ES-I3 (cell line): ENCODE data around the gene NFIA.

Experiments used
- H3K36me3 ChIP-seq: 2 replicates; pipeline ENCODE4 v1.6.1; 2013; ENCODE audit warnings: mild to moderate bottlenecking, low read length, control low read depth, moderate library complexity; ENCODE audit not compliant: insufficient read depth
- H3K4me1 ChIP-seq: 2 replicates; pipeline ENCODE4 v1.6.1; 2013; ENCODE audit warnings: mild to moderate bottlenecking, control low read depth, low read length; ENCODE audit not compliant: insufficient read depth
- H3K9ac ChIP-seq: 2 replicates; pipeline ENCODE4 v1.6.1; 2013; ENCODE audit warnings: low read depth, mild to moderate bottlenecking, low read length, moderate library complexity
- H3K9me3 ChIP-seq: 2 replicates; pipeline ENCODE4 v1.6.1; 2013; ENCODE audit warnings: mild to moderate bottlenecking, low read length, moderate library complexity; ENCODE audit not compliant: control insufficient read depth, insufficient read depth

NFIA gene

DNA sequence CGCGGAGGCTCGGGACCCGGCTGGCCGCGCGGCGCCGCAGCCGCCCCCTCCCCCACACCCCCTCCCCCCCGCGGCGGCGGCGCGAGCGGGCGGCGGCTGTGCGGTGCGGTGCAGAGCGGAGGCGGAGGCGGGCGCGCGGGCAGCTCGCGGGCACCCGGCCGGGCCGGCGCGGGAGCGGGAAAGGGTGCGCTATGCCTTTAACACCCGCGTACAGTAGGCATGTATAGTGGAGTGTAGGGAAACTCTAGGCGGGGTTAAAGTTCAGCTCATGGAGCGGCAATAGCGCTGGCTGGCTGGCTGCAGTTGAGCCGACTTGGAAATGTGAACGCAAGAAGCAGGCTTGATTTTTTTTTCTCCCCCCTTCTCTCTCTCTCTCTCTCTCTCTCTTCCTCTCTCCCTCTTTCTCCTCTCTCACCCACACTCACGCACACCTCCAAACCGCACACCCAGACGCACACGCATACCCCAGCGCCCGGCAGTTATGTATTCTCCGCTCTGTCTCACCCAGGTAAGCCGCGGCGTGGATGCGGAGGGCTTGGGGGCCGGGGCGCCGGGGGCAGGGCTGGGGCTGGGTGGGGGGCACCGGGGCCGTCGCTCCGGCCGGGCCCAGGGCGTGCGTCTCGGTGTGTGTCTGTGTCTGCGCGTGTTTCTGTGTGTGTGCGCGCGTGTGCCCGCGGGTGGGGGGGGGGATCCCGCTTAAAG is at the start of gene NFIA:
Gene NFIA, plus strand, starts transcription at position 251 of the 702 bp plus-strand sequence.
- H3K36me3 ChIP-seq: no peaks in the 10 kb centered on the region
- peak within 1 kb of the TSS; percentile 77; the same call in 1 of the 2 replicates for H3K9ac ChIP-seq
- no peaks in the 10 kb centered on the region for H3K9me3 ChIP-seq
- H3K4me1 ChIP-seq: peaks cover 13% of the 10 kb centered on the region

DNA sequence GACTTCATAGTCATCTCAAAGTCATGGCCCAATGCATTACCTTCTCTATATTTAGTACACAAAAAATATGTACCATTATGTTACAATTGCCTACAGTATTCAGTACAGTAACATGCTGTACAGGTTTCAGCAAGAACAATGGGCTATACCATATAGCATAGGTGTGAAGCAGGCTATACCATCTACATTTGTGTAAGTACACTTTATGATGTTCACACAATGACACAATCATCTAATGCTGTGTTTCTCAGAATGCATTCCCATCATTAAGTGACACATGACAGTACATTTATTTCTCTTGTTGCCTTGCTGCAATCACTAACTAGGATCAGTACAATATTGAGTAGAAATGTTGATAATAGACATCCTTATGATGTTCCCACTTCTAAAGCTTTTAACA is 46.5 kb upstream of the NFIA start:
- Histone ChIP-seq H3K36me3 (no peaks in the 10 kb centered on the region), H3K9me3 (no peaks in the 10 kb centered on the region), H3K4me1 (no peaks in the 10 kb centered on the region), H3K9ac (no peak overlapping the region)

DNA sequence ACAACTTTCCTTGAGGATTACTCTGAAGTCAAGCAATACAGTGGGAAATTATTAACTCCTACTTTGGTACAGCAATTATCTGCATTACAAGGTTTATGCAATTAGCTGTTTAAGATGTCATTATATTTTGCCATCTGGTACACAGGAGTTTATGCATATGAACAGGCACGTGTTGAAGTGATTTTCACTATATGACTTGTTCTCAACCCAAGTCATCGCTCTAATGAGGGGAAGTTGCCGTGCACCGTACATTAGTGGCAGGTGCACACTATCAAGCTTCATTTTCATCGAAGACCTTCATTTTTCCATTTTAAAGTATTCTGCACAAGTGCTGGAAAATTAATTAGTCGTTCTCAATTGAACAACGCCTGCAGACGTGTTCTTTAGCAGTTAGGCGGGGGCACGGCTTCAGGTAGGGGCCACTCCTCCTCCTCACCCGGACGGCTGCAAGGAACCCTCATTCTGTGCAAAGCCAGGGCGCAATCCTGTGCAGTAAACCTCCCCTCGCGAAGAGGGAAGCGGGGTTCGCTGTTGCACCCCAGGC is 39.8 kb upstream of the NFIA start:
- Histone ChIP-seq H3K9ac (peak overlapping the region; percentile 61), H3K9me3 (no peaks in the 10 kb centered on the region), H3K36me3 (no peaks in the 10 kb centered on the region), H3K4me1 (peaks cover 6% of the 10 kb centered on the region; the same call in 1 of the 2 replicates)

DNA sequence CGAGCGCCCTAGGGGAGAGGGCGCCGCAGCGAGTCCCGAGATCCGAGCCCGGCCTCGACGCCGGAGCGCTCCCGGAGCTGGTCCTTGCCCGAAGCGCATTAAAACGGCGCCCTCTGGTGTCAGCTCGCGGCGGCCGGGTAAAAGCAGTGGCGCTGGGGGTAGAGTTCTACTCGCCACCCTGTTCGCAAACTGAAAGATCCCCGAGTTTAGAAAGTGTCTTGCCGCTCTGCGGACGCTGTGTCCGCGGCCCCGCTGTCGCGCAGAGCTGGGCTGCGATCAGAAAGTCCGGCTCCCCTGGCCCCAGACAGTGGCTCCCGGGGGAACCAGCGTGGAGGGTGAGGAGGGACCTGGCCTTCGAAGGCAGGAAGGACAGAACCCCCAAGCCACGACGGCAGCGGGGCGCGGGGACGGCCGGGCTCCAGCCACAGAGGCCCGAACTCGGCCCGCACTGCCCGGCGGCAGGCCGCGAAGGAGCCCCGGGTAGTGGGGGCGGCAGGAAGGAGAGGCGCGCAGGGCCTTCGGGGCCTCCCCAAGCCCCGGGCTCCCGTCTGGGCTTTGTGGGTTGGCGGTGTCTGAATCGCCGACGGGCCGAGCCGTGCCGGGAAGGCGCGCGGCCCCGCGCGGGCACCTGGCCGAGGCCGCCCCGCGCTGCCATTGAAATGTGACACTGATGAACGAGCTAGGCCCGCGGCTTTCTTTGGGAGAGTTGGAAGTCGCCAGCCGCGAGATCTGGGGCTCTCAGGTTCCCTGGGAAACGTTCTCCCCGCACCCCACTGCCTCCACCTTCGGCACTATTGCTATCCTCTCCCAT is 39.1 kb upstream of the NFIA start:
- H3K9me3 ChIP-seq: no peaks in the 10 kb centered on the region
- no peaks in the 10 kb centered on the region for H3K36me3 ChIP-seq
- peaks cover 6% of the 10 kb centered on the region; the same call in 1 of the 2 replicates for H3K4me1 ChIP-seq
- peak overlapping the region; percentile 61 for H3K9ac ChIP-seq

DNA sequence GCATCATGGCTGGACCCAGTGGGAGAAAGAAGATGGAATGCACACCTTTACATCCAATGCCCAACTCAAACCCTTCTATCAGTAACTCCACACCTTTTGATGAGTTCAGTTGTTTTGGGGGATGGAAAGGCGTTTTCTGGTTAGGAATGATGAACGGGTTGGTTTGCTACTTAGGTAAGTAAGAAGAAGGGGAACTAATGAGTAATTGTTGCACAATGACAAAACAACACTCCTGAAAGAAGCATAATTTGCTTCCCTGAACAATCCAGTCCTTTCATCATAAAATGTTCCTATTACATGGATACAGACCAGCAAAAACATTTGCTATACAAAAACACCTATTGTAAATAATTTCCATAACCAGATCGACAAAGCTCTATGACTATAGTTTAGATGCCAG is 35.9 kb upstream of the NFIA start:
- no peak overlapping the region for H3K9ac ChIP-seq
- peaks cover 6% of the 10 kb centered on the region; the same call in 1 of the 2 replicates for H3K4me1 ChIP-seq
- no peaks in the 10 kb centered on the region for H3K36me3 ChIP-seq
- no peaks in the 10 kb centered on the region for H3K9me3 ChIP-seq

DNA sequence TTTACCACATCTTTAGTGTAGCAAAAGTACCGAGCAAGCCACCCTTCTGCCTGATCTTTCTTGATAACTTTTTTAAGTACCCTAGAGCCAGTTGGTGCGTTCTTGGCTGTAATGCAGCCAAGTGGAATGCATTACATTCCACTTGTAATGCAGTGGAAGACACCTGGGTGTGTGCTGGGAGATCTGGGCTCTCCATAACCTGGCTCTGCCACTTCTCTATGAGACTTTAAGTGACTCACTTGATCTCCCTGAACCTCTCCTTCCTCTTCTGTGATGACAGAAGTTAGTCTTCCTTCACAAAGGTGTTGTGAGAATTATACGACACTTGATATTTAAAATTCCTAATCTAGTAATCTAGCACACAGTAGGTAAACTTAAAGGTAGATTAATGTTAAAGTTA is 35.3 kb upstream of the NFIA start:
- peaks cover 6% of the 10 kb centered on the region; the same call in 1 of the 2 replicates for H3K4me1 ChIP-seq
- no peaks in the 10 kb centered on the region for H3K9me3 ChIP-seq
- H3K36me3 ChIP-seq: no peaks in the 10 kb centered on the region
- H3K9ac ChIP-seq: no peak overlapping the region

DNA sequence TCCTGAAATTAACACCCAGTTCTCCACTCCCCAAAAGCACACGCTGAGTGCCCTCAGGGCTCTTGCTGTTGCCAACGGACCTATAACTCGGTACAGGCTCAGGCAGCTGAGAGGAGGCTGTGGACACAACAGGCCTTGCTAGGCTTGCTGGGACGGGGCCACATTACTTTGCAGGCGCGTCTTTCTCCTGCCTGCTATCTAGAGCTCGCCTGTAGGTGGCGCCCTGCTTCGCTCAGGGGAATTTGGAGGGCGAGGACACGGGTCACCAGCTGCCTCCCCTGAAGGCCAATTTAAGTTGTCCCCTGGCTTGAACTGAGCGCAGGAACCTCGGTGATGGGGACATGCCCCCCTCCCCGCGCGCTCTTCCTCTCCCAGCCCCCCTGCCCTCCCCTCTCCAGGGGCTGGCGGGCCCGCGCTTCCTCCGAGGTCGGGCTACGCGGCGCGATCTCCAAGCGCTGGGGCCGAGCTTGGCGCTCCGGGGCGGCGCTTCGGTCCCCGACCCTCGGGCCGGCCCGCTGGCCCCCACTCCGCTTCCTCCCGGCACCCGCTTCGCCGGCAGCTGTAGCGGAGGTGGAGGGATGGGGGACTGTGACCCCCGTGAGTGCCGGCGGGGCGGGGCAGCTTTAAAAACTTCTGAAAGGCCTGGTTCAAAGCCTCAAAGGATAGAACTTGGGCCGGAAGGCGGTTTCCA is 32.4 kb upstream of the NFIA start:
- Histone ChIP-seq H3K9me3 (no peaks in the 10 kb centered on the region), H3K36me3 (no peaks in the 10 kb centered on the region)

DNA sequence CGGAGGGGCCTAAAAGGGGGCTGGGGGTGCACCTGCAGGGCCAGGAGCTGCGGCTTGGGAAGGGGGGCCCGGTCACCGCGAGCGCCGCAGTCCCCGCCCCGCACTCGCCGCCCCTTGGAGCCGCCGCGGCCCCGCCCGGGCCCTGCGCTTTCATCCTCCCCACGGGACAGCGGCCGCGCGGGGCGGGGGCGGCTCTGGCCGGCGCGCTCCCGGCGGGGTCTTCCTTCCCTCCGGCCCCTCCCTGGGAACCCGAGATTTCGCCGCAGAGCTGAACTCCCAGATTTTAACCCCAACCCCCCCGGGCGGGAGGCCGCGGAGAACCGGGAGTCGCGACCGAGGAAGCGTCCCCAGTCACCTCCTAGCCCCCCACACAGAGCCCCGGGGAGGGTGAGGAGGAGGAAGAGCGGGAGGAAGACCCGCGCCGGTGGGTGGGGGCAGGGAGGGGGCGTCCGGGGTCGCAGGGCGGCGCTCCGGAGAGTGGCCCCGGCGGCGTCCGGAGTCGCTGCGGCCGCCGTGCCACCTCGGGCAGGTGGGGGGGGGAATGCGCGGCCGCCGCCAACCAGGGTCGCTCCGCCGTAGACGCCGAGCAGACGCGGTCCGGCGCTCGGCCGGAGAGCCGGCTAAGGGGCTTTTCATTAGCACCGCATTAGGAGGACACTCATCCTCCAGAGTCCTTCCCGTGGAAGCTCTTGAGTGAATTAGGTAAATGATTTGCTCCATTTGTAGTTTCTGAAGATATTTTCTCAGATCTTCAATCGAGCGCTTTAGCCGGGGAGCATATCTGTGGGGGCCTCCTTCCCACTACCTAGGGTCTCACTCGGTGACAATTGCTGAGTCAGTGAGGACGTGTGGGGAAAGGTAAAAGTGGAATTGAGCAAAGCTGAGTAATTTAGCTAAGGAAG is 31.6 kb upstream of the NFIA start:
- Histone ChIP-seq H3K36me3 (no peaks in the 10 kb centered on the region), H3K9ac (peak overlapping the region; percentile 66), H3K4me1 (peaks cover 11% of the 10 kb centered on the region), H3K9me3 (no peaks in the 10 kb centered on the region)

More for the DNA sequence above, 32.4 kb upstream of the NFIA start:
- H3K9ac ChIP-seq: peak overlapping the region; percentile 66
- H3K4me1 ChIP-seq: peaks cover 7% of the 10 kb centered on the region

DNA sequence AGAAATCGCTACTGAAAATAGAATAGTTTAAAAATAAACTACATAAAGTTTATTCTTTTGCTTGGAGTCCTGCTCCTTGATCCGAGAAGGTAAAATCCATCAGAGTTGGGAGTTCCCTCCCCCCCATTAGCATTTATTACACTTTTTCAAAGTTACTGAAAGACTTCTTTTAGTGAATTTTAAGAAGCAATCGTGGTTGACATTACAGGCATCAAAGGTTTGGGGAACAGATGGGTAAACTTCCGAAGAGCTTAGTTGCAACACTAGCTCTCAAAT is 31.0 kb upstream of the NFIA start:
- H3K9me3 ChIP-seq: no peaks in the 10 kb centered on the region
- H3K9ac ChIP-seq: peak overlapping the region; percentile 66; the same call in 1 of the 2 replicates
- H3K36me3 ChIP-seq: no peaks in the 10 kb centered on the region
- peaks cover 11% of the 10 kb centered on the region for H3K4me1 ChIP-seq

DNA sequence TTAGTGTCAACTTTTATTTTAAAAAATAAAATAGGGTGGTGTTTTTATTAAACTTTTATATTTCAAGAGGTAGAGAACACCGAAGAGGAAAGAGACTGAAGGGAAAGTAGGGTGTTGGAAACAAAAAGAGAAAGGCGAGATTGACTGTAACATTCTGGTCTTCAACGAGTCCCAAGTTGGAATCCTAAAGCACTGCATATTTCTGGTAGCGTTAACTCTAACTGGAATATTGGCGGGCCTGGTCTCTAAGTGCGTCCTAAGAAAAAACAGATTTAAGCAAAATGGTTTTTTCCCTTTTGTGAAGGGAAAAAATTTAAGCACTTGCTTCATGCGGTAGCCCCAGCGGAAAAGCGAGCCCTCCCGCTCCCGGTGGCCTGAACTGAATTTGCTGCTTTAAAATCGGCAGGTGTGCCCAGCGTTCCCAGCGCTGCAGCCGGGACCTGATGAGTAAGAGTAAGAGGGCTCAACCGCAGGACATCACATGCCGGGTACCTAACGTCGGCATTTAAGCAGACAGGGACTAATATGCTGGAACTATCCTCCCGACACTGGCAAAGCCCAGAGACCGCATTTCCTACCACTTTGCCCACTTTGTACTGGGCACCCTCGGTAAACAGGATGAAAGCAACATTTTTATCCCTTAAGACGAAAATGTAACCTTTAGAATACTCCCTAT is 30.5 kb upstream of the NFIA start:
- no peaks in the 10 kb centered on the region for H3K36me3 ChIP-seq
- peaks cover 11% of the 10 kb centered on the region for H3K4me1 ChIP-seq
- no peaks in the 10 kb centered on the region for H3K9me3 ChIP-seq
- H3K9ac ChIP-seq: peak overlapping the region; percentile 66; the same call in 1 of the 2 replicates

DNA sequence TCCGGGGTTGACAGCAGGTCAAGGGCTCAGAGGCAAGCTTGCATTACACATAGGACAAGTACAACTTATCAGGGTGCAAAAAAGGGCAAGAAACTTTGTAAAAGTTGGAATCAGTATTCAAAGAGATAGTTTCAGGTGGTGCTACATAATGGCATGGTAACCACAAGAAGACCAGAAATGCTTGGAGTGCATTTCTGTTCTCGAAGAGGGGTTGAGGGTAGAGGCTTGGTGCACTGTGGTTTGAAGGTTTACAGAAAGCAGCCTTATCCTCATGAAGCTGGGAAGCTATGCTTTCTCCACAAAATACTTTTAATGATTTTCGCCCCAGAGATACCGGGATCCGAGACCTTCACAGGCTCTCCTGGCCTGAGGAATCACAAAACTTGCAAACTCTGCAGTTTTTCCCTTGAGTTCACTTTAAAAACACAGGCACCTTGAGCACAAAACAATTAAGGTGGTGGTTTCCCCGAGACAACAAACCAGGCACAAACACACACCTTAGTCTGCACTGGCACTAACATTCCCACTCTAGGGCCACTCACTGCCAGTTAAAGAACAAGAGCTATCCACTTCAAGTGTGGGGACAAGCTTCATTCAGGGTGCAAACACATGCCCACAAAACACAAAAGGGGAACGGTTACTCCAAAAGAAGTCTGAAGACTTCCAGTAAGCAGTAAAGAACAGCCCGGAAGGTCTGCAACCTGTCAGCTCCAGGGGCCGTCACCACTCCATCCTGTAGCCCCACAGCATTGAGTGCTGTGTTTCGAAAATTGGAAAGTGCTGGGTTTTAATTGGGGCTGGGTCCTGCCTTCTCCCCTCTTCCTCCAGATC is 29.8 kb upstream of the NFIA start:
- Histone ChIP-seq H3K36me3 (no peaks in the 10 kb centered on the region), H3K4me1 (peaks cover 11% of the 10 kb centered on the region), H3K9ac (peak overlapping the region; percentile 18; the same call in 1 of the 2 replicates), H3K9me3 (no peaks in the 10 kb centered on the region)

DNA sequence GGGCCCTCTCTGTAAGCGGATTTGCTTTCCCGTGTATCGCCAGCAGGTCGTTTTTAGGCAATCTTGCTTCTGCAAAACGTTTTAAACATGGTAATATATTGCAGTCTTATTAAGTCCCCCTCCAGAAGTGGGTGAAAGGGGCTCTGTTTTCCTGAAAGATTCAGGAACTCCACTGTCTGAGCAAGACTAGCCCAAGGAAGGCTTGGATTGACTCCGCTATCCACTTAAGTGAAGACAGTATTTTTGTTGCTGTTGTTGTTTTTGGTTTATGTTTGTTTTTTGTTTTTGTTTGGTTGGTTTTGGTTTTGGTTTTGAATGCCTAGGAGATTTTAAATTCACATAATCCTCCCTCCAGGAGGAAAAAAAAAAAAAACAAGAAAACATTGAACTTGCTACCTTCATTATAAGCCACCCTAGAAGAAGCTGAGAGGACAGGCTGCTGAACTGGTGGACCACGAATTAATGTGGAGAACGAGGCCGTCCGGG is 29.1 kb upstream of the NFIA start:
- H3K9ac ChIP-seq: peak overlapping the region; percentile 18; the same call in 1 of the 2 replicates

More for the DNA sequence above, 29.1 kb upstream of the NFIA start:
- H3K36me3 ChIP-seq: no peaks in the 10 kb centered on the region
- no peaks in the 10 kb centered on the region for H3K9me3 ChIP-seq
- peaks cover 11% of the 10 kb centered on the region for H3K4me1 ChIP-seq
